Sigmoid colon (tissue), 4 donors: ENCODE results near the gene EDN3.

ENCODE experiments used
- POLR2A ChIP-seq, 2 donors: fragments of 450-650 bp; IDR thresholded peaks; one replicate each; pipeline ENCODE4 v1.6.1; 2016; ENCODE audit warnings: antibody characterized with exemption in 2 of 2, mild to moderate bottlenecking in 2 of 2, moderate library complexity in 2 of 2
- POLR2AphosphoS5 ChIP-seq, 4 donors: sonication (generic); formaldehyde crosslinking; IDR thresholded peaks; one replicate each; pipeline ENCODE4 v1.6.1; 2017; ENCODE audit warnings: antibody characterized with exemption in 4 of 4
- TF ChIP-seq, protein P1 (sequence below), 4 experiments: fragments of 450-650 bp in 3 of 4; fragments of 200-600 bp in 1 of 4; IDR thresholded peaks; one replicate each; pipeline ENCODE4 v1.5.1; 2016 to 2019; ENCODE audit warnings: antibody characterized with exemption in 4 of 4, mild to moderate bottlenecking in 3 of 4, moderate library complexity in 2 of 4

GRCh38 chr20:59352990-59353389, 52.6 kb downstream of the EDN3 start:
- TF ChIP-seq, protein P1, sequence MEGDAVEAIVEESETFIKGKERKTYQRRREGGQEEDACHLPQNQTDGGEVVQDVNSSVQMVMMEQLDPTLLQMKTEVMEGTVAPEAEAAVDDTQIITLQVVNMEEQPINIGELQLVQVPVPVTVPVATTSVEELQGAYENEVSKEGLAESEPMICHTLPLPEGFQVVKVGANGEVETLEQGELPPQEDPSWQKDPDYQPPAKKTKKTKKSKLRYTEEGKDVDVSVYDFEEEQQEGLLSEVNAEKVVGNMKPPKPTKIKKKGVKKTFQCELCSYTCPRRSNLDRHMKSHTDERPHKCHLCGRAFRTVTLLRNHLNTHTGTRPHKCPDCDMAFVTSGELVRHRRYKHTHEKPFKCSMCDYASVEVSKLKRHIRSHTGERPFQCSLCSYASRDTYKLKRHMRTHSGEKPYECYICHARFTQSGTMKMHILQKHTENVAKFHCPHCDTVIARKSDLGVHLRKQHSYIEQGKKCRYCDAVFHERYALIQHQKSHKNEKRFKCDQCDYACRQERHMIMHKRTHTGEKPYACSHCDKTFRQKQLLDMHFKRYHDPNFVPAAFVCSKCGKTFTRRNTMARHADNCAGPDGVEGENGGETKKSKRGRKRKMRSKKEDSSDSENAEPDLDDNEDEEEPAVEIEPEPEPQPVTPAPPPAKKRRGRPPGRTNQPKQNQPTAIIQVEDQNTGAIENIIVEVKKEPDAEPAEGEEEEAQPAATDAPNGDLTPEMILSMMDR (IDR thresholded peaks at IDR 0.05): no peak
- no peak for TF ChIP-seq POLR2A (IDR thresholded peaks at IDR 0.05)
- TF ChIP-seq POLR2AphosphoS5 (IDR thresholded peaks at IDR 0.05): peak in 1 of 4 donors; percentile 20
